Endodermal cell (in vitro differentiated cells): ENCODE results near the gene NMRK2. TPM values are rescaled to one million over a fixed set of nuclear protein-coding genes. Genes with fewer than 3 reads are reported as not detected.
"Not testable (repeated sequence)": the region's sequence is repeated elsewhere in the genome, so short reads cannot be mapped to it uniquely, and the experiment has no call there.

ENCODE experiments used
- DNase-seq: peaks from one replicate; pipeline ENCODE4 v3.0.0-alpha.2; 2017
- H3K27ac ChIP-seq: 2 replicates; pipeline ENCODE4 v1.5.1; 2013; ENCODE audit warnings: mild to moderate bottlenecking, low read depth, low read length, moderate library complexity
- H3K27me3 ChIP-seq: 2 replicates; pipeline ENCODE4 v1.6.1; 2013; ENCODE audit warnings: mild to moderate bottlenecking, low read length, moderate library complexity; ENCODE audit not compliant: insufficient read depth, control insufficient read depth, poor library complexity, severe bottlenecking
- H3K36me3 ChIP-seq: 2 replicates; pipeline ENCODE4 v1.7.0; 2013; ENCODE audit warnings: mild to moderate bottlenecking, low read length, moderate library complexity; ENCODE audit not compliant: control insufficient read depth, insufficient read depth
- H3K4me1 ChIP-seq: one replicate; pipeline ENCODE4 v1.7.0; 2013; ENCODE audit warnings: low read length; ENCODE audit not compliant: control insufficient read depth, insufficient read depth
- H3K4me3 ChIP-seq: 2 replicates; pipeline ENCODE4 v1.5.1; 2013; ENCODE audit warnings: mild to moderate bottlenecking, low read length, moderate library complexity
- H3K9ac ChIP-seq: 2 replicates; pipeline ENCODE4 v1.6.1; 2013; ENCODE audit warnings: mild to moderate bottlenecking, low read length, moderate library complexity; ENCODE audit not compliant: poor library complexity, severe bottlenecking; ENCODE audit errors: extremely low read depth
- H3K9me3 ChIP-seq: 2 replicates; pipeline ENCODE4 v1.6.1; 2013; ENCODE audit warnings: mild to moderate bottlenecking, low read length, moderate library complexity; ENCODE audit not compliant: control insufficient read depth
- H3K27ac Mint-ChIP-seq: 2 replicates; pipeline ENCODE4 v1.8.0; 2020; ENCODE audit warnings: mixed read lengths
- H3K27me3 Mint-ChIP-seq: 2 replicates; pipeline ENCODE4 v1.8.0; 2021; ENCODE audit warnings: mild to moderate bottlenecking, mixed read lengths; ENCODE audit not compliant: insufficient read depth
- H3K36me3 Mint-ChIP-seq: 2 replicates; pipeline ENCODE4 v1.8.0; 2020; ENCODE audit warnings: low read depth, mixed read lengths
- H3K4me1 Mint-ChIP-seq: 2 replicates; pipeline ENCODE4 v1.8.0; 2020; ENCODE audit warnings: mixed read lengths
- H3K4me3 Mint-ChIP-seq: 2 replicates; pipeline ENCODE4 v1.8.0; 2020; ENCODE audit warnings: mild to moderate bottlenecking, moderate library complexity, mixed read lengths
- H3K9me3 Mint-ChIP-seq: 2 replicates; pipeline ENCODE4 v1.8.0; 2020; ENCODE audit warnings: mild to moderate bottlenecking, mixed read lengths
- CTCF ChIP-seq: fragments of 200-600 bp; sonication (generic); conservative IDR thresholded peaks from 2 replicates; pipeline ENCODE4 v1.5.0; 2021; ENCODE audit warnings: antibody characterized with exemption, mild to moderate bottlenecking
- WGBS, 2 experiments: methylation state at CpG; one replicate each; pipeline versions ENCODE4 v1.1.5 to v1.1.7; 2013; ENCODE audit warnings: missing lambda C conversion rate in 2 of 2, mixed read lengths in 1 of 2; ENCODE audit not compliant: insufficient coverage in 1 of 2, insufficient read length in 1 of 2; 5-methylcytosine and 5-hydroxymethylcytosine counted together
- total RNA-seq, 2 donors: library from RNA; stranded (reverse); fragmentation: NEBNext Ultra II Directional in 1 of 2; extraction: Animal tissue kit (Norgen Biotek cat#: 25700) in 1 of 2; gene quantifications; 2 replicates in 1 of 2; 3 replicates in 1 of 2; pipeline ENCODE4 v1.2.1, GENCODE V29; 2021

NMRK2 gene
- total RNA-seq, 2 donors from 2014 or later, result 22.1 to 36.4 TPM

- Mint-ChIP-seq H3K36me3 (peaks cover 12% of the 10 kb centered on the region), H3K27ac (no peak overlapping the region), H3K27me3 (no peaks in the 10 kb centered on the region), H3K9me3 (no peaks in the 10 kb centered on the region), H3K4me1 (no peaks in the 10 kb centered on the region), H3K4me3 (no peak overlapping the region)
- Histone ChIP-seq H3K9ac (no peak overlapping the region), H3K4me3 (no peak overlapping the region), H3K27me3 (no peaks in the 10 kb centered on the region), H3K4me1 (no peaks in the 10 kb centered on the region), H3K36me3 (peaks cover 23% of the 10 kb centered on the region), H3K9me3 (no peaks in the 10 kb centered on the region), H3K27ac (no peak overlapping the region)
- DNase-seq, result peak; percentile 64
- TF ChIP-seq CTCF, result no peak
- 92 to 97% methylated on average over 8 to 12 of the region's 12 CpGs for WGBS, 2 experiments
These were observed 21.2 kb downstream of the NMRK2 start for GRCh38 chr19:3954107-3954506.

GRCh38 chr19:3955276-3955675, 22.4 kb downstream of the NMRK2 start:
- not testable (repeated sequence) for H3K9me3 Mint-ChIP-seq, H3K4me1 Mint-ChIP-seq, H3K4me3 ChIP-seq, H3K4me3 Mint-ChIP-seq, H3K27me3 ChIP-seq, H3K27me3 Mint-ChIP-seq, H3K4me1 ChIP-seq, H3K27ac Mint-ChIP-seq, H3K27ac ChIP-seq, H3K9ac ChIP-seq, H3K9me3 ChIP-seq
- peaks cover 15% of the 10 kb centered on the region for H3K36me3 Mint-ChIP-seq
- WGBS, 2 experiments, result 83 to 87% methylated on average over 8 to 13 of the region's 13 CpGs
- peak; percentile 40 for DNase-seq
- peaks cover 27% of the 10 kb centered on the region for H3K36me3 ChIP-seq

- DNase-seq, result peak; percentile 62
- Mint-ChIP-seq H3K4me3 (no peak overlapping the region), H3K36me3 (peaks cover 17% of the 10 kb centered on the region), H3K27me3 (no peaks in the 10 kb centered on the region), H3K4me1 (no peaks in the 10 kb centered on the region), H3K9me3 (no peaks in the 10 kb centered on the region), H3K27ac (no peak overlapping the region)
- WGBS, 2 experiments, result 94 to 96% methylated on average over 8 to 10 of the region's 10 CpGs
- Histone ChIP-seq H3K36me3 (peaks cover 28% of the 10 kb centered on the region), H3K9me3 (no peaks in the 10 kb centered on the region), H3K4me1 (no peaks in the 10 kb centered on the region), H3K9ac (no peak overlapping the region), H3K27ac (no peak overlapping the region), H3K4me3 (no peak overlapping the region), H3K27me3 (no peaks in the 10 kb centered on the region)
- no peak for TF ChIP-seq CTCF
These were observed 22.8 kb downstream of the NMRK2 start for GRCh38 chr19:3955688-3956087.
